ENCODE results near the gene GDF7. TPM values are rescaled to one million over a fixed set of nuclear protein-coding genes. Genes with fewer than 3 reads are reported as not detected.

GDF7 gene
- 1 to 10 TPM; 5.0 to 7.2 TPM for total RNA-seq
- 1 to 10 TPM in 1 of 2 donors, under 1 TPM in 1; 0.89 to 1.6 TPM for polyA plus RNA-seq

GRCh38 chr2:20666304-20667150 lies at the start of gene GDF7:
Gene GDF7, plus strand, starts transcription at chr2:20667144. Its CDS starts 96 bp downstream, at chr2:20667240.
- peaks cover 4 to 31% (median 20%) of the 10 kb centered on the region in 4 donors for H3K4me1 ChIP-seq (ENCODE audit: control insufficient read depth in 4 of 4, insufficient read depth in 4 of 4, low read length in 3 of 4)
- peak within 1 kb of the TSS; percentile 66 to 80 for H3K9ac ChIP-seq (ENCODE audit: low read depth in 1 of 2, low read length in 2 of 2)
- peaks cover 0 to 3% (median 2%) of the 10 kb centered on the region in 4 donors for H3K36me3 ChIP-seq (ENCODE audit: control insufficient read depth in 4 of 4, insufficient read depth in 3 of 4, low read depth in 1 of 4, low read length in 3 of 4)
- H3K9me3 ChIP-seq (ENCODE audit: control insufficient read depth in 4 of 4, low read length in 3 of 4), result no peaks in the 10 kb centered on the region
- WGBS, result 1% methylated on average over 86 of the region's 86 CpGs
- H3K27me3 ChIP-seq (ENCODE audit: control insufficient read depth in 4 of 4, insufficient read depth in 4 of 4, low read length in 3 of 4), result no peaks in the 10 kb centered on the region
- TF ChIP-seq, protein P1, sequence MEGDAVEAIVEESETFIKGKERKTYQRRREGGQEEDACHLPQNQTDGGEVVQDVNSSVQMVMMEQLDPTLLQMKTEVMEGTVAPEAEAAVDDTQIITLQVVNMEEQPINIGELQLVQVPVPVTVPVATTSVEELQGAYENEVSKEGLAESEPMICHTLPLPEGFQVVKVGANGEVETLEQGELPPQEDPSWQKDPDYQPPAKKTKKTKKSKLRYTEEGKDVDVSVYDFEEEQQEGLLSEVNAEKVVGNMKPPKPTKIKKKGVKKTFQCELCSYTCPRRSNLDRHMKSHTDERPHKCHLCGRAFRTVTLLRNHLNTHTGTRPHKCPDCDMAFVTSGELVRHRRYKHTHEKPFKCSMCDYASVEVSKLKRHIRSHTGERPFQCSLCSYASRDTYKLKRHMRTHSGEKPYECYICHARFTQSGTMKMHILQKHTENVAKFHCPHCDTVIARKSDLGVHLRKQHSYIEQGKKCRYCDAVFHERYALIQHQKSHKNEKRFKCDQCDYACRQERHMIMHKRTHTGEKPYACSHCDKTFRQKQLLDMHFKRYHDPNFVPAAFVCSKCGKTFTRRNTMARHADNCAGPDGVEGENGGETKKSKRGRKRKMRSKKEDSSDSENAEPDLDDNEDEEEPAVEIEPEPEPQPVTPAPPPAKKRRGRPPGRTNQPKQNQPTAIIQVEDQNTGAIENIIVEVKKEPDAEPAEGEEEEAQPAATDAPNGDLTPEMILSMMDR (IDR thresholded peaks at IDR 0.05; ENCODE audit: low read depth, low read length, missing input control), result peak; percentile 30
- TF ChIP-seq EGR1 (IDR thresholded peaks at IDR 0.05; ENCODE audit: low read depth in 2 of 2) (peak in 1 of 2 donors; percentile 96), YY1 (IDR thresholded peaks at IDR 0.05) (peak; percentile 64), HNF4A (conservative IDR thresholded peaks at IDR 0.05) (peak; percentile 28 to 39), FOXA2 (IDR thresholded peaks at IDR 0.05) (no peak)
- peak within 1 kb of the TSS; percentile 67 to 82 (median 70) for H3K4me3 ChIP-seq (ENCODE audit: low read depth in 1 of 3, low read length in 3 of 3)
- DNase-seq (ENCODE audit: low spot score), result peak; percentile 70
- peak within 1 kb of the TSS; percentile 86 for H3K27ac ChIP-seq (ENCODE audit: low read depth in 1 of 2, low read length in 2 of 2)

GRCh38 chr2:20617892-20618467 lies 49.0 kb upstream of the GDF7 start:
- H3K27me3 ChIP-seq (ENCODE audit: control insufficient read depth in 4 of 4, insufficient read depth in 4 of 4, low read length in 3 of 4), result no peaks in the 10 kb centered on the region
- H3K9ac ChIP-seq (ENCODE audit: low read depth in 1 of 2, low read length in 2 of 2), result peak overlapping the region; percentile 42 to 48
- peaks cover 0 to 11% (median 7%) of the 10 kb centered on the region in 4 donors for H3K36me3 ChIP-seq (ENCODE audit: control insufficient read depth in 4 of 4, insufficient read depth in 3 of 4, low read depth in 1 of 4, low read length in 3 of 4)
- H3K4me3 ChIP-seq (ENCODE audit: low read depth in 1 of 3, low read length in 3 of 3), result no peak overlapping the region
- DNase-seq (ENCODE audit: low spot score), result peak; percentile 80
- 25% methylated on average over 14 of the region's 14 CpGs for WGBS
- peak overlapping the region; percentile 79 to 81 for H3K27ac ChIP-seq (ENCODE audit: low read depth in 1 of 2, low read length in 2 of 2)
- H3K9me3 ChIP-seq (ENCODE audit: control insufficient read depth in 4 of 4, low read length in 3 of 4), result no peaks in the 10 kb centered on the region
- H3K4me1 ChIP-seq (ENCODE audit: control insufficient read depth in 4 of 4, insufficient read depth in 4 of 4, low read length in 3 of 4), result peaks cover 8 to 33% (median 23%) of the 10 kb centered on the region in 4 donors
- no peak for TF ChIP-seq YY1 (IDR thresholded peaks at IDR 0.05)
- TF ChIP-seq TAF1 (conservative IDR thresholded peaks at IDR 0.05), result no peak
- TF ChIP-seq ZBTB33 (IDR thresholded peaks at IDR 0.05), result no peak
- peak; percentile 44 for TF ChIP-seq FOXA2 (IDR thresholded peaks at IDR 0.05)
- TF ChIP-seq JUND (IDR thresholded peaks at IDR 0.05), result peak in 1 of 2 donors; percentile 76
- TF ChIP-seq, protein P1 (IDR thresholded peaks at IDR 0.05; ENCODE audit: low read depth, low read length, missing input control), result peak; percentile 84
- peak in 1 of 2 donors; percentile 8 for TF ChIP-seq EGR1 (IDR thresholded peaks at IDR 0.05; ENCODE audit: low read depth in 2 of 2)
- peak in 1 of 2 donors; percentile 46 for TF ChIP-seq GABPA (IDR thresholded peaks at IDR 0.05 in 1 of 2, conservative IDR thresholded peaks at IDR 0.05 in 1 of 2)
- no peak for TF ChIP-seq FOXA1 (IDR thresholded peaks at IDR 0.05)
- TF ChIP-seq HNF4A (conservative IDR thresholded peaks at IDR 0.05), result peak; percentile 57 to 85
- peak; percentile 67 for TF ChIP-seq ATF3 (IDR thresholded peaks at IDR 0.05)
- peak; percentile 69 to 81 for TF ChIP-seq RAD21 (IDR thresholded peaks at IDR 0.05)
- peak; percentile 76 for TF ChIP-seq REST (IDR thresholded peaks at IDR 0.05)
- TF ChIP-seq SP1 (IDR thresholded peaks at IDR 0.05), result peak; percentile 85
- TF ChIP-seq NR2F2 (IDR thresholded peaks at IDR 0.05), result peak; percentile 97
- peak; percentile 92 to 95 for TF ChIP-seq RXRA (IDR thresholded peaks at IDR 0.05)
- TF ChIP-seq HNF4G (IDR thresholded peaks at IDR 0.05), result no peak
- no peak for TF ChIP-seq MAX (IDR thresholded peaks at IDR 0.05)
